NCI-H1092 treated with DMSO at 0.1 percent for 48 hours (cell line): ENCODE measurements around the gene PPP1R13L.

Experiments used
- DNase-seq: peaks from one replicate; lab custom pipeline; 2025; lab: John Stamatoyannopoulos, UW

The PPP1R13L gene

GRCh38 chr19:45364696-45365095 lies 40.2 kb downstream of the PPP1R13L start:
- DNase-seq: no peak

DNA sequence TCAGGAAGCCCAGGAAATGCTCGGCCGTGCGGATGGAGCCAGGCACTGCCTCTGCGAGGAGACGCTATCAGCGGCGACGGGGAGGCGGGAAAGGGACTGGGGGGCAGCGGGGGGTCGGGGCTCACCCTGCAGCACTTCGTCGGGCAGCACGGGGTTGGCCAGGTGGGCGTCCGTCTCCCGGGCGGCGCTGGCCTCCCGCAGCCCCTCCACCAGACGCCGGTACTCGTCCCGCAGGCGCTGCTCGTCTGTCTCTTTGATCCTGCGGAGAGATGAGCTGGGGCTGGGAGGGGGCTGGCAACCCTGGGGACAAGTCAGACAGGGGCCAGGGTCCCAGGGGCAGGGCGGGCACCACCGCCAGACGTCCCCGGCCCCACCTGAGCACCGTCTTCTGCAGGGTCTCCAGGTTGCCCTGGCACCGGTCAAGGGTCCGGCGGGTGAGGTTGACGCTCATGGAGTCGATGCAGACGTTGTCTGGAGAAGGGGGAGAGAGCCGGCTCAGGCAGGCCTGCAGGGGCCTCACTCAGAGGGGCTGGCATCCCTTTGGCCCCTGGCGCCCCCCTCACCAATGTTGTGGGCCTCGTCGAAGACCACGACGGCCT lies 40.9 kb downstream of the PPP1R13L start:
- DNase-seq: no peak

DNA sequence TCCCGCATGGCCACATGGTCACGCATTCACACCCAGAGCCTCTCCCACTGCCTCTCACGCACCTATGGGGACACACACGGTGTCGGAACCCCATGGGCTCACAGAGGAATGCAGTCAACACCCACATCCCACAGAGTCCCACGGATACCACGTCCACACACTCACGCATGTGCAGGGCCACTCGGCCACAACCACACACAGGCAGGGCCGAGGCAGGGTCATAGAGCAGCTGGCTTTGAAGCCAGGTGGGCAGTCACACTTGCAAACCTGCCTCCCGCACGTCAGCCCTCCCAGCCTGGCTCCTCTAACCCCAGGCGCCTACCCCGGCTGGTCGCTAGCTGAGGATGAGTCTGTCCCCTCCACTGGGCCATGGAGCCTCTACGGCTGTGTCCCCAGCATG lies 42.6 kb downstream of the PPP1R13L start:
- no peak for DNase-seq

- DNase-seq: no peak
These were observed 43.3 kb downstream of the PPP1R13L start for GRCh38 chr19:45361608-45362007.

GRCh38 chr19:45358213-45358792 lies 46.6 kb downstream of the PPP1R13L start:
- no peak for DNase-seq

GRCh38 chr19:45357445-45357783 lies 47.5 kb downstream of the PPP1R13L start:
- no peak for DNase-seq

DNA sequence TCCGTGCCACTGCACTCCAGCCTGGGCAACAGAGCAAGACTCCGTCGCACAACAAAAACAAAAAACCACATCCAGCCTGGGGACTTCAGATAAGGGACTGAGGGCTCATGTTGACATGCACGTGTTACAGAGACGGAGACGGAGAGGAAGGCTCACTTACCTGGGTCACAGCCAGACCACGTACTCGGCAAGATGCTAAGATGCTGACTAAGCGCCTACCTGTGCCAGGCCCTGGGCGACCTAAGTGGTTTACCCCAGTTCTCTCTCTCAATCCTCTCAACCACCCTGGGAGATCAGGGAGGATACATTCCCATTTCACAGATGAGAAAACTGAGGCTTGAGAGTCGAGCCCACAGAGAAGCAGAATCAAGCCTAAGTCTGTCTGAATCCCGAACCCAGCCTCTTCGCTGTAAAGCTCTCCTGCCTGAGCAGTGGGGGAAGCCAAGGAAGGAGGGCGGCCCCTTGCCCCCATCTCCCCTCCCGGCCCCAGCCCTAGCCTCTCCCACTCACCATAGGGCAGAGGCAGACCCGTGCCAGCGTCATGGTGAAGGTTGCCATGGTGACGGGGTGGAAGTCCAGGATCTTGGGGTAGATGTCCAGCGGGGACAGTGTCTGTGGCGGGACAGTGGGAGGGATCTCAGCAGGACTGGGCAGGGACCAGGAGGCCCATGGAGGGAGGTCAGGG lies 48.0 kb downstream of the PPP1R13L start:
- no peak for DNase-seq

GRCh38 chr19:45355910-45356309 lies 49.0 kb downstream of the PPP1R13L start:
- DNase-seq: no peak

DNA sequence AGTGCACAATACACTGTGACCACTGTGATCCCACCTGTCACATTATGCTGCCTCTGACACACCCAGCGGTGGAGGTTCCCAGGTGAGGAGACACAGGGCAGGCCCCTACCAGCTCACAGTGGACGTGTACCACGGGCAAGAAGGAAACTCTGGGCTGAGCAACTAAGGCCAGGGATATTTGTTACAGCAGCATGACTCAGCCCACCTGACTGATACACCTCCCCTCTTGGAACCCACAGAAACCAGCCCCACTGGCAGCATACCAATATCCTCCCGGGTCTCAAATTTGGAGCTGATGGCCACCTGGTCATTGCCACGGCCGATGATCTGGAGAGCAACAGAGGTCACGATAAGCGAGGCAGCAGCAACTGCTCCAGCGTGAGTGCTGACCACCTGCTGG lies 49.5 kb downstream of the PPP1R13L start:
- no peak for DNase-seq

DNA sequence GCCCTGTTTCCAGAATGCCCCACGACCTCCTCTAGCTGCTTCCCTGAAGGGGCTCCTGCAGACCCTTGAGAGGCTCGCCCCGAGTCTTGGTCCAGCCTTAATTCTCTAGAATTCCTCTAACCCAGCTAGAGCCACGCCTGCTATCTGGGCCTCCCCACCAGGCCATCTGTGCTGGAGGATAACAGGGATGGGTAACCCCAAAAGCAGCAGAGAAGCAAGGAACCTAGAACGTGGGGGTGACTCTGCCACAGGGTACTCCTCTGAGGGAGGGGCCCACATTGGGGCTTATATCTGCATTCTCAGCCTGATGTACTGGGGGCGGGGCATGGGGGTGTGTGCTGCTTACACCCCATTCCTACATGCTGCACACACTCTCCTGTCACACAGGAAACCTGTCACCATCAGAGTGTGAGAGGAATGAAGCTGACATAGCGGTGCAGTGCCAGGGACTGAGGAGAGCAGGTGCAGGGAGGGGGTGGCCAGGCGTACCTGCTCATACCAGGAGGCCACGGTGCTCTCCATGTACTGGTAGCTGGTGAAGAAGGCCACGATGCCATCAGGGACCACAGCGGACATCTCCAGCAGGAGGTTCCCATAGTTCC lies 50.5 kb downstream of the PPP1R13L start:
- no peak for DNase-seq

GRCh38 chr19:45352914-45353796 lies 51.7 kb downstream of the PPP1R13L start:
- DNase-seq: no peak

GRCh38 chr19:45352471-45352870 lies 52.4 kb downstream of the PPP1R13L start:
- DNase-seq: no peak

DNA sequence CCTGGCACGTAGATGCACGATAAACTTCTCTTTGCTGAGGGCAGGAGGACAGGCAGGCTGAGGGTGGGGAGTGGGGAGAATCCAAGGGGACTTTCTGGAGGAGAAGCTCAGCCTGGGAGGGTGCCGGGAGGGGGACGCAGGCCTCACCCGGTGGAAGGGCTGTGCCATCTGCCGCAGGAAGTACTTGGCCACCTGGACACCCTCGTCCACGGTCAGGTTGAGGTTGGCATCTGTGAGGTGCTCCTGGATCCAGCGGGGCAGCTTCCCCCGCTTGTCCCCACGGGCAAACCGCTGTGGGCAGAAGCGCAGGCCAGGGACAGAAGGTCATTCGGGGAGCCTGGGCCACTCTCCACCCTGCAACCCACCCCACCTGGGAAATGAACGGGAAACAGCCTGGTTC lies 52.8 kb downstream of the PPP1R13L start:
- no peak for DNase-seq

DNA sequence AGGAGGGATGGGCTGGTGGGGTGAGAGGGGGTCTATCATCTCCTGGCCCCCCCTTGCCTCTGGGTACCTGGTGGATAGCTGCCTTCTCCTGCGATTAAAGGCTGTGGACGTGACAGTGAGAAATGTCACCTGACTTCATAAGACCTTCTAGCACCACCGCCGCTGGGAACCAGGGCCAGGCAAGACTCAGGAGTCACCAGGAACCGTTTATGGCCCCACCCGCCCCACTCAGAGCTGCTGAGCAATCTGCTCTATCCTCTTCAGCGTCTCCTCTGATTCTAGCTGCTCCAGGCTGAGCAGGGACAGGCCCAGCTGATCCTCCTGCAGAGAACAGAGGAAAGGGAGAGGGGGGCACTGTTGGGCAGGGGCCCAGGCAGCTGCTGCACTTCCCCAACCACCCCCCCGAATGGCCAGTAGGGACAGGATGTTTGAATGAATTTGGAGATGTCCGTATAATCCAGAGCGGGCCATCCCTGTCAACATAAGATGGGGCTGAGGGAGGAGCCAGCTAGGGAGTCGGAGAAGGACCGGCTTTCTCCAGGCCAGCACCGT lies 53.4 kb downstream of the PPP1R13L start:
- DNase-seq: no peak

DNA sequence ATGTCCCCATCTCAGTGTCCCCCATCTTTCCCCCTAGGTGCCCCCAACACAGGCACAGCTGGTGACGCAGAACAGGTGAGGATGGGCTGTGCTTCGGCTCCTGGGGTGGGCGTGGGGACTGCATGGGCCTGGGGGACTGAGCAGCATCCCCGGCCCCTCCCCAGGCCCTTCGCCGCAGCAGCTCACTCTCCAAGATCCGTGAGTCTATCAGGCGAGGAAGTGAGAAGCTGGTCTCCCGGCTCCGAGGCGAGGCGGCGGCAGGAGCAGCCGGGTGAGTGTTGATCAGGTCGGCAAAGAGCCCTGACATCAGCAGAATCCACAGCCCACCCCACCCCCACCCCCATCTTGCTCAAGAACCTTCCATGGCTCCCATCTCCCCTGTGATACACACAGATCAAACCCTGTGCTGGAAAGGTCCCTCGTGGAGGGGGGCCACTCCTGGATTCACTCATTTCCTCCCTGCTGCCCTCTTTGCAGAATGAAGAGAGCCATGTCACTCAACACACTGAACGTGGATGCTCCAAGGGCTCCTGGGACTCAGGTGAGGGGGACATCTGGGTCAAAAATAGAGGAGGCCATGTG lies 54.3 kb downstream of the PPP1R13L start:
- DNase-seq: no peak

- no peak for DNase-seq
These were observed 55.4 kb downstream of the PPP1R13L start for GRCh38 chr19:45349430-45349941.

GRCh38 chr19:45349126-45349415 lies 55.8 kb downstream of the PPP1R13L start:
- no peak for DNase-seq

GRCh38 chr19:45348367-45349125 lies 56.3 kb downstream of the PPP1R13L start:
- no peak for DNase-seq

DNA sequence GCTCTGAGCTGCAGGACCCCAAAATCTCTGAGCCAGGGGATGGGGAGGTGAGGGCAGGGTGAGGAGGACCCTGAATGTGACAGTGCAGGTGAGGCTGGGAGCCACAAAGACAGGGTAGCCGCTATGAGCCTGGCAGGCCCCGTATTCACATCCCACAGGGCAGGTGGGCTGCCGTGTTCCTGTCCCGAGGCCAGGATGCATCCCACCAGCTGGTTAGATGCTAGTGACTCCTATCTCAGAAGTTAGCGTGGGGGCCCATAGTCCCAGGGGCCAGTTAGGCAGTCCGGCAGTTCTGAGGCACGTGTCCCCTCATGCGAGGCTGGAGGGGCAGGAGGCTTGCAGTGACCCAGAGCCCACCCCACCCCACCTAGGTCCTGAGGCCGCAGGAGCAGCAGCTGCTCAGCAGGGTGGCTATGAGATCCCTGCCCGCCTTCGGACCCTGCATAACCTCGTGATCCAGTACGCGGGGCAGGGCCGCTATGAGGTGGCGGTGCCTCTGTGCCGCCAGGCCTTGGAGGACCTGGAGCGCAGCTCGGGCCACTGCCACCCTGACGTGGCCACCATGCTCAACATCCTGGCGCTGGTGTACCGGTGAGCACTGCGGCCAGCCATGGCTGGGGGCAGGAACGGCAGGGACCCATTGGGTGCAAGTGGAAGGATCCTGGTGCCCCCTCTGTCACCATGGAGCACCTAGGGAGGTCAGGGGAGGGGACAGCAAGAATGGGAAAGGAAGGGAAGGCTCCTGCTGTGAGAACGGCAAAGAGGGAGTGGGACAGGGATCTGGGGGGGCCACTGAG lies 57.1 kb downstream of the PPP1R13L start:
- DNase-seq: no peak

DNA sequence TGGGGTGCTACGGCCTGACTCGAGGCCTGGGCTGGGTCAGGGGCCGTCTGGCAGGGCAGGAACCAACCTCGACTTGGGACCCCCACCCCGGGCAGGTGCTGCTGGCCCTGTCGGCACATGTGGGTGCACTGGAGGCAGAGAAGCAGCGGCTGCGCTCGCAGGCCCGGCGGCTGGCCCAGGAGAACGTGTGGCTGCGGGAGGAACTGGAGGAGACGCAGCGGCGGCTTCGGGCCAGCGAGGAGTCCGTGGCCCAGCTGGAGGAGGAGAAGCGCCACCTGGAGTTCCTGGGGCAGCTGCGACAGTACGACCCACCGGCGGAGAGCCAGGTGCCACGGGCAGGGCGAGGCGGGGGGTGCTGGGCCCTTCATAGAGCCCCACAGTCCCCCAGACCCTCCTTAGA lies 58.4 kb downstream of the PPP1R13L start:
- no peak for DNase-seq
